ENCODE measurements around the gene CDHR3. TPM values are rescaled to one million over a fixed set of nuclear protein-coding genes. Genes with fewer than 3 reads are reported as not detected.
A peak's percentile ranks its signal among the peaks of the same experiment; 100 is the strongest.

The CDHR3 gene
- total and polyA plus RNA-seq, 2 donors from 2014 or later, result 3.6 to 7.1 TPM

- DNase-seq (no peak), FAIRE-seq (no peak)
- Histone ChIP-seq H3K9me3 (ENCODE audit: control insufficient read depth in 2 of 3, insufficient read depth in 1 of 3, low read length in 3 of 3) (no peaks in the 10 kb centered on the region), H3K9ac (ENCODE audit: low read length in 3 of 3) (no peak overlapping the region), H3K27me3 (ENCODE audit: control insufficient read depth, insufficient read depth, low read length) (no peaks in the 10 kb centered on the region), H3K36me3 (ENCODE audit: control insufficient read depth in 2 of 3, insufficient read depth in 3 of 3, low read length in 3 of 3) (no peaks in the 10 kb centered on the region), H3K27ac (ENCODE audit: low read depth in 2 of 2, low read length in 2 of 2) (no peak overlapping the region), H3K4me1 (ENCODE audit: control insufficient read depth in 2 of 3, insufficient read depth in 2 of 3, low read depth in 1 of 3, low read length in 3 of 3) (peaks cover 0 to 5% (median 2%) of the 10 kb centered on the region in 3 donors), H3K4me3 (ENCODE audit: low read length in 3 of 3) (no peak overlapping the region)
- intact Hi-C loops (cut with DNase I), result no loop called here
- no peak for TF ChIP-seq CTCF (IDR thresholded peaks at IDR 0.05; ENCODE audit: borderline replicate concordance, extremely low read depth, insufficient read depth)
These were observed 27.8 kb upstream of the CDHR3 start for GRCh38 chr7:105935250-105935649.

GRCh38 chr7:105937411-105937810, 25.7 kb upstream of the CDHR3 start:
- no peak overlapping the region for H3K27ac ChIP-seq (ENCODE audit: low read depth in 2 of 2, low read length in 2 of 2)
- peaks cover 0 to 5% (median 2%) of the 10 kb centered on the region in 3 donors for H3K4me1 ChIP-seq (ENCODE audit: control insufficient read depth in 2 of 3, insufficient read depth in 2 of 3, low read depth in 1 of 3, low read length in 3 of 3)
- DNase-seq (no peak), FAIRE-seq (no peak)
- no peaks in the 10 kb centered on the region for H3K9me3 ChIP-seq (ENCODE audit: control insufficient read depth in 2 of 3, insufficient read depth in 1 of 3, low read length in 3 of 3)
- H3K9ac ChIP-seq (ENCODE audit: low read length in 3 of 3), result no peak overlapping the region
- TF ChIP-seq CTCF (IDR thresholded peaks at IDR 0.05; ENCODE audit: borderline replicate concordance, extremely low read depth, insufficient read depth), result no peak
- intact Hi-C loops (cut with DNase I), result no loop called here
- H3K4me3 ChIP-seq (ENCODE audit: low read length in 3 of 3), result no peak overlapping the region
- H3K27me3 ChIP-seq (ENCODE audit: control insufficient read depth, insufficient read depth, low read length), result no peaks in the 10 kb centered on the region
- H3K36me3 ChIP-seq (ENCODE audit: control insufficient read depth in 2 of 3, insufficient read depth in 3 of 3, low read length in 3 of 3), result no peaks in the 10 kb centered on the region

- H3K27me3 ChIP-seq (ENCODE audit: control insufficient read depth, insufficient read depth, low read length), result no peaks in the 10 kb centered on the region
- FAIRE-seq (no peak), DNase-seq (peak in 2 of 5 donors; percentile 29)
- H3K9ac ChIP-seq (ENCODE audit: low read length in 3 of 3), result no peak overlapping the region
- no peak overlapping the region for H3K4me3 ChIP-seq (ENCODE audit: low read length in 3 of 3)
- H3K27ac ChIP-seq (ENCODE audit: low read depth in 2 of 2, low read length in 2 of 2), result no peak overlapping the region
- H3K36me3 ChIP-seq (ENCODE audit: control insufficient read depth in 2 of 3, insufficient read depth in 3 of 3, low read length in 3 of 3), result no peaks in the 10 kb centered on the region
- intact Hi-C loops (cut with DNase I), result no loop called here
- H3K9me3 ChIP-seq (ENCODE audit: control insufficient read depth in 2 of 3, insufficient read depth in 1 of 3, low read length in 3 of 3), result no peaks in the 10 kb centered on the region
- H3K4me1 ChIP-seq (ENCODE audit: control insufficient read depth in 2 of 3, insufficient read depth in 2 of 3, low read depth in 1 of 3, low read length in 3 of 3), result peaks cover 0 to 1% (median 0%) of the 10 kb centered on the region in 3 donors
- no peak for TF ChIP-seq CTCF (IDR thresholded peaks at IDR 0.05; ENCODE audit: borderline replicate concordance, extremely low read depth, insufficient read depth)
These were observed 23.0 kb upstream of the CDHR3 start for GRCh38 chr7:105940109-105940508.

- no peak for TF ChIP-seq CTCF (IDR thresholded peaks at IDR 0.05; ENCODE audit: borderline replicate concordance, extremely low read depth, insufficient read depth)
- intact Hi-C loops (cut with DNase I), result no loop called here
These were observed 21.5 kb upstream of the CDHR3 start for GRCh38 chr7:105941596-105941995.

More at GRCh38 chr7:105941596-105941995, 21.5 kb upstream of the CDHR3 start:
- no peaks in the 10 kb centered on the region for H3K36me3 ChIP-seq (ENCODE audit: control insufficient read depth in 2 of 3, insufficient read depth in 3 of 3, low read length in 3 of 3)
- no peaks in the 10 kb centered on the region for H3K9me3 ChIP-seq (ENCODE audit: control insufficient read depth in 2 of 3, insufficient read depth in 1 of 3, low read length in 3 of 3)
- no peak overlapping the region for H3K4me3 ChIP-seq (ENCODE audit: low read length in 3 of 3)
- no peak overlapping the region for H3K9ac ChIP-seq (ENCODE audit: low read length in 3 of 3)
- no peaks in the 10 kb centered on the region for H3K4me1 ChIP-seq (ENCODE audit: control insufficient read depth in 2 of 3, insufficient read depth in 2 of 3, low read depth in 1 of 3, low read length in 3 of 3)
- DNase-seq (no peak), FAIRE-seq (no peak)
- H3K27me3 ChIP-seq (ENCODE audit: control insufficient read depth, insufficient read depth, low read length), result no peaks in the 10 kb centered on the region
- no peak overlapping the region for H3K27ac ChIP-seq (ENCODE audit: low read depth in 2 of 2, low read length in 2 of 2)

Measured in kidney (tissue), 14 donors.